HepG2 (cell line): ENCODE data around the gene WDR35. TPM values are rescaled to one million over a fixed set of nuclear protein-coding genes. Genes with fewer than 3 reads are reported as not detected.
A peak's percentile ranks its signal among the peaks of the same experiment; 100 is the strongest.

Experiments
- ARNT ChIP-seq: fragments of 450-650 bp; IDR thresholded peaks from 2 replicates; pipeline ENCODE4 v1.6.1; 2017
- BRD4 ChIP-seq: sonication (generic); formaldehyde crosslinking; IDR thresholded peaks from 2 replicates; pipeline ENCODE4 v1.4.0; 2020; ENCODE audit warnings: missing genetic modification reagents
- GABPB1 ChIP-seq: IDR thresholded peaks from 2 replicates; pipeline ENCODE4 v1.6.1; 2016; ENCODE audit warnings: mild to moderate bottlenecking, missing genetic modification reagents, moderate library complexity, missing compliant biosample characterization
- JARID2 ChIP-seq: sonication (generic); formaldehyde crosslinking; IDR thresholded peaks from 2 replicates; pipeline ENCODE4 v1.8.1; 2023; ENCODE audit warnings: missing genetic modification reagents, inconsistent platforms; ENCODE audit not compliant: insufficient replicate concordance
- KLF12 ChIP-seq: sonication (generic); formaldehyde crosslinking; IDR thresholded peaks from 2 replicates; pipeline ENCODE4 v1.4.0; 2020; ENCODE audit warnings: missing genetic modification reagents, borderline replicate concordance
- MED8 ChIP-seq: sonication (generic); formaldehyde crosslinking; IDR thresholded peaks from 2 replicates; pipeline ENCODE4 v1.8.1; 2023; ENCODE audit warnings: mild to moderate bottlenecking, missing genetic modification reagents; ENCODE audit not compliant: insufficient replicate concordance
- PAWR ChIP-seq: sonication (generic); formaldehyde crosslinking; IDR thresholded peaks from 2 replicates; pipeline ENCODE4 v1.4.0; 2020; ENCODE audit warnings: missing genetic modification reagents, mild to moderate bottlenecking, borderline replicate concordance
- PITX1 ChIP-seq: sonication (generic); formaldehyde crosslinking; IDR thresholded peaks from 2 replicates; pipeline ENCODE4 v1.5.1; 2020; ENCODE audit warnings: mild to moderate bottlenecking, missing genetic modification reagents
- PRPF4 ChIP-seq: fragments of 200-400 bp; formaldehyde crosslinking; IDR thresholded peaks from 2 replicates; pipeline ENCODE4 v1.6.1; 2016; ENCODE audit warnings: low read length, low read depth; ENCODE audit not compliant: poor library complexity, severe bottlenecking
- RFX5 ChIP-seq: IDR thresholded peaks from 2 replicates; pipeline ENCODE4 v1.6.1; 2011; ENCODE audit warnings: low read depth, low read length, improper control_type of control experiment
- SCMH1 ChIP-seq: sonication (generic); formaldehyde crosslinking; IDR thresholded peaks from 2 replicates; pipeline ENCODE4 v1.9.0; 2021; ENCODE audit warnings: missing genetic modification reagents, mild to moderate bottlenecking, borderline replicate concordance
- SETDB1 ChIP-seq: sonication (generic); formaldehyde crosslinking; IDR thresholded peaks from 2 replicates; pipeline ENCODE4 v1.5.1; 2020; ENCODE audit warnings: missing genetic modification reagents, mild to moderate bottlenecking, borderline replicate concordance
- ZBTB1 ChIP-seq: sonication (generic); formaldehyde crosslinking; IDR thresholded peaks from 2 replicates; pipeline ENCODE4 v1.4.0; 2020; ENCODE audit warnings: missing genetic modification reagents, borderline replicate concordance
- ZC3H4 ChIP-seq: sonication (generic); formaldehyde crosslinking; IDR thresholded peaks from 2 replicates; pipeline ENCODE4 v1.4.0; 2020; ENCODE audit warnings: missing genetic modification reagents, borderline replicate concordance
- ZNF205 ChIP-seq: IDR thresholded peaks from 2 replicates; pipeline ENCODE4 v1.6.1; 2018; ENCODE audit warnings: missing biosample characterization, missing genetic modification reagents
- ZNF264 ChIP-seq: sonication (generic); formaldehyde crosslinking; IDR thresholded peaks from 2 replicates; pipeline ENCODE4 v1.4.0; 2020; ENCODE audit warnings: missing genetic modification reagents
- ZNF282 ChIP-seq: fragments of 450-650 bp; IDR thresholded peaks from 2 replicates; pipeline ENCODE4 v1.6.1; 2018; ENCODE audit not compliant: partially characterized antibody
- ZNF33B ChIP-seq: sonication (generic); formaldehyde crosslinking; IDR thresholded peaks from 2 replicates; pipeline ENCODE4 v1.5.1; 2020; ENCODE audit warnings: mild to moderate bottlenecking, missing genetic modification reagents
- ZNF431 ChIP-seq: sonication (generic); formaldehyde crosslinking; IDR thresholded peaks from 2 replicates; pipeline ENCODE4 v1.9.0; 2022; ENCODE audit warnings: missing genetic modification reagents, low read depth, mild to moderate bottlenecking, borderline replicate concordance
- ZNF570 ChIP-seq: sonication (generic); formaldehyde crosslinking; IDR thresholded peaks from 2 replicates; pipeline ENCODE4 v1.4.0; 2020; ENCODE audit warnings: mild to moderate bottlenecking, missing genetic modification reagents, borderline replicate concordance
- ZNF780A ChIP-seq: sonication (generic); formaldehyde crosslinking; IDR thresholded peaks from 2 replicates; pipeline ENCODE4 v1.8.0; 2022; ENCODE audit warnings: mild to moderate bottlenecking, missing genetic modification reagents, moderate library complexity
- polyA plus RNA-seq, 8 experiments: library from polyadenylated mRNA; depleted of rRNA in 3 of 8; stranded (reverse) in 7 of 8; unstranded in 1 of 8; fragments of >200 nt; fragmentation: Illumina TruSeq in 4 of 8; extraction: Trizol in 4 of 8; gene quantifications; 2 replicates each; pipeline versions ENCODE4 v1.2.1 to v1.2.3, GENCODE V29; 2011 to 2016; ENCODE audit warnings: low read depth in 4 of 8, missing spikeins in 1 of 8, mixed read lengths in 1 of 8; ENCODE audit not compliant: insufficient read depth in 1 of 8
- total RNA-seq, 5 experiments: library from RNA; depleted of rRNA; stranded (reverse); fragments of >200 nt; fragmentation: Illumina TruSeq; extraction: Trizol; gene quantifications; 2 replicates each; pipeline ENCODE4 v1.2.3, GENCODE V29; 2016; ENCODE audit warnings: low read depth in 1 of 5
- TF ChIP-seq, protein P1 (sequence below): sonication (generic); formaldehyde crosslinking; IDR thresholded peaks from 2 replicates; pipeline ENCODE4 v1.4.0; 2020; ENCODE audit warnings: mild to moderate bottlenecking, missing genetic modification reagents
- TF ChIP-seq, protein P2 (sequence below): sonication (generic); formaldehyde crosslinking; conservative IDR thresholded peaks from 2 replicates; pipeline ENCODE4 v1.4.0; 2020; ENCODE audit warnings: missing genetic modification reagents
- TF ChIP-seq, protein P3 (sequence below): IDR thresholded peaks from 2 replicates; pipeline ENCODE4 v1.6.1; 2016; ENCODE audit warnings: mild to moderate bottlenecking
- TF ChIP-seq, protein P4 (sequence below): sonication (generic); formaldehyde crosslinking; IDR thresholded peaks from 2 replicates; pipeline ENCODE4 v1.5.0; 2020; ENCODE audit warnings: missing genetic modification reagents, mild to moderate bottlenecking, borderline replicate concordance

WDR35 gene
- total and polyA plus RNA-seq, 2 of the 13 experiments (the other 11 are each of a cell fraction or from before 2014, with no cell fraction given), result 11.1 to 19.6 TPM

DNA sequence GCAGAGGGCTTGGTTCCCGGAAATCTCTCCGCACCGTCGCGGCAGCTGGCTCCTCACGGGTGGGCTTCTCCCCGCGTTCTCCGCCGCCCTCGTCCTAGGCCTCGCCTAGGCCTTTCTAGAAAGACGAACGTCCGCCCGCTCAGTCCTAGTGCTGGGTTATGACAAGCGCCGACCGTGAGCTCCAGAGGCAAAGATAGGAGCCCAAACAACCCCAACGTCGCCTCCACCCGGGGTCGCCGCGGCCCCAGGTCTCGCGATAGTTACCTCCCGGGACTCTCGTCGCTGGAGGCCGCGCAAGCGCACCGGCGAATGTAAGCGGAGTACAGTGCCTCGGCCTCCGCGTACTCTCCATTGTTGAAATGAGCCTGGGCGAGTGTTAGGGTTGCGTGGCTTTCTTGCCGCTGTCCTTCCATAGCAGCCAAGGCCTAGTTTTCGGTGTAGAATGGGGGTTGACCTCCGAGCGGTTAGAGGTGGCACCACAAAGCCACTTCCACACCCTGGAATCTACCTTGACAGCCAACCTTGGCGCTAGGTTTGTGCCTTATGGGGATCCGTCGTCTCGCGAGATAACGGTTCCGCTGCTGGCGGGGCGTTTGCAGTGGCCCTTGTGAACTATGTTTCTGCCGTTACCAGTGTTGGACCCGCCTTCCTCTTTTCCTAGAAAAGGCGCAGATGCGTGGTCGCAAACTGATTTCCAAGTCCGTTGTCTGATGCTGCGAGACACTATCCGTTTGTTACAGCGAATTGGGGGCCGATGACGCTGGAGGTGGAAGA, 88.3 kb downstream of the WDR35 start, which contains the start of gene TTC32 (continued):
- TF ChIP-seq, protein P1, sequence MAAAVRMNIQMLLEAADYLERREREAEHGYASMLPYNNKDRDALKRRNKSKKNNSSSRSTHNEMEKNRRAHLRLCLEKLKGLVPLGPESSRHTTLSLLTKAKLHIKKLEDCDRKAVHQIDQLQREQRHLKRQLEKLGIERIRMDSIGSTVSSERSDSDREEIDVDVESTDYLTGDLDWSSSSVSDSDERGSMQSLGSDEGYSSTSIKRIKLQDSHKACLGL (CRISPR knock-in tag), result peak; percentile 64; the same call in 1 of the 2 replicates
- TF ChIP-seq ZNF33B (CRISPR knock-in tag), result peak; percentile 76; the same call in 1 of the 2 replicates
- TF ChIP-seq SETDB1, result no peak
- peak; percentile 60; the same call in 1 of the 2 replicates for TF ChIP-seq PAWR (CRISPR knock-in tag)
- TF ChIP-seq, protein P2, sequence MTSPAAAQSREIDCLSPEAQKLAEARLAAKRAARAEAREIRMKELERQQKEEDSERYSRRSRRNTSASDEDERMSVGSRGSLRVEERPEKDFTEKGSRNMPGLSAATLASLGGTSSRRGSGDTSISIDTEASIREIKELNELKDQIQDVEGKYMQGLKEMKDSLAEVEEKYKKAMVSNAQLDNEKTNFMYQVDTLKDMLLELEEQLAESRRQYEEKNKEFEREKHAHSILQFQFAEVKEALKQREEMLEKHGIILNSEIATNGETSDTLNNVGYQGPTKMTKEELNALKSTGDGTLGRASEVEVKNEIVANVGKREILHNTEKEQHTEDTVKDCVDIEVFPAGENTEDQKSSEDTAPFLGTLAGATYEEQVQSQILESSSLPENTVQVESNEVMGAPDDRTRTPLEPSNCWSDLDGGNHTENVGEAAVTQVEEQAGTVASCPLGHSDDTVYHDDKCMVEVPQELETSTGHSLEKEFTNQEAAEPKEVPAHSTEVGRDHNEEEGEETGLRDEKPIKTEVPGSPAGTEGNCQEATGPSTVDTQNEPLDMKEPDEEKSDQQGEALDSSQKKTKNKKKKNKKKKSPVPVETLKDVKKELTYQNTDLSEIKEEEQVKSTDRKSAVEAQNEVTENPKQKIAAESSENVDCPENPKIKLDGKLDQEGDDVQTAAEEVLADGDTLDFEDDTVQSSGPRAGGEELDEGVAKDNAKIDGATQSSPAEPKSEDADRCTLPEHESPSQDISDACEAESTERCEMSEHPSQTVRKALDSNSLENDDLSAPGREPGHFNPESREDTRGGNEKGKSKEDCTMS (CRISPR knock-in tag), result no peak
- no peak for TF ChIP-seq RFX5
- TF ChIP-seq PITX1, result peak; percentile 82
- no peak for TF ChIP-seq ARNT
- TF ChIP-seq ZNF570 (CRISPR knock-in tag), result peak; percentile 27; the same call in 1 of the 2 replicates
- TF ChIP-seq ZNF282, result no peak
- TF ChIP-seq KLF12 (CRISPR knock-in tag), result peak; percentile 50; the same call in 1 of the 2 replicates
- peak; percentile 72 for TF ChIP-seq ZNF431
- TF ChIP-seq, protein P3, sequence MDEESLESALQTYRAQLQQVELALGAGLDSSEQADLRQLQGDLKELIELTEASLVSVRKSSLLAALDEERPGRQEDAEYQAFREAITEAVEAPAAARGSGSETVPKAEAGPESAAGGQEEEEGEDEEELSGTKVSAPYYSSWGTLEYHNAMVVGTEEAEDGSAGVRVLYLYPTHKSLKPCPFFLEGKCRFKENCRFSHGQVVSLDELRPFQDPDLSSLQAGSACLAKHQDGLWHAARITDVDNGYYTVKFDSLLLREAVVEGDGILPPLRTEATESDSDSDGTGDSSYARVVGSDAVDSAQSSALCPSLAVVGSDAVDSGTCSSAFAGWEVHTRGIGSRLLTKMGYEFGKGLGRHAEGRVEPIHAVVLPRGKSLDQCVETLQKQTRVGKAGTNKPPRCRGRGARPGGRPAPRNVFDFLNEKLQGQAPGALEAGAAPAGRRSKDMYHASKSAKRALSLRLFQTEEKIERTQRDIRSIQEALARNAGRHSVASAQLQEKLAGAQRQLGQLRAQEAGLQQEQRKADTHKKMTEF (CRISPR knock-in tag), result peak; percentile 97
- peak; percentile 68 for TF ChIP-seq MED8
- TF ChIP-seq BRD4 (CRISPR knock-in tag), result peak; percentile 96
- TF ChIP-seq ZNF205, result peak; percentile 92; the same call in 1 of the 2 replicates
- TF ChIP-seq, protein P4, sequence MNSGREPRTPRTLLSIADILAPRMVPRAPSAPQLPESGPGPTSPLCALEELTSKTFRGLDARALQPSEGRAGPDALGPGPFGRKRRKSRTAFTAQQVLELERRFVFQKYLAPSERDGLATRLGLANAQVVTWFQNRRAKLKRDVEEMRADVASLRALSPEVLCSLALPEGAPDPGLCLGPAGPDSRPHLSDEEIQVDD, result 0 out of 2 replicates have a peak, but pooled peaks have one; percentile 65
- no peak for TF ChIP-seq PRPF4
- peak; percentile 88 for TF ChIP-seq ZNF264 (CRISPR knock-in tag)
- no peak for TF ChIP-seq SCMH1 (CRISPR knock-in tag)
- TF ChIP-seq ZNF780A, result no peak
- peak; percentile 83 for TF ChIP-seq GABPB1 (CRISPR knock-in tag)
- TF ChIP-seq JARID2 (CRISPR knock-in tag), result no peak
- peak; percentile 62; the same call in 1 of the 2 replicates for TF ChIP-seq ZC3H4
- no peak for TF ChIP-seq ZBTB1 (CRISPR knock-in tag)
